Stomach (tissue), 9 donors: ENCODE measurements around the gene MAPKAPK2. TPM values are rescaled to one million over a fixed set of nuclear protein-coding genes. Genes with fewer than 3 reads are reported as not detected.
A peak's percentile ranks its signal among the peaks of the same experiment; 100 is the strongest.

Source experiments
- DNase-seq, 2 donors: peaks; one replicate each; pipeline versions ENCODE4 v3.0.0 to v3.0.0-alpha.2; 2013 to 2019
- H3K27ac ChIP-seq, 5 donors: fragments of 200-600 bp in 4 of 5; sonication (generic) in 4 of 5; one replicate each; pipeline ENCODE4 v1.5.1; 2013 to 2019; ENCODE audit warnings: mild to moderate bottlenecking in 1 of 5, moderate library complexity in 1 of 5
- H3K27me3 ChIP-seq, 3 donors: fragments of 200-600 bp; sonication (generic); one replicate each; pipeline ENCODE4 v1.5.1; 2017 to 2019; ENCODE audit warnings: mixed run types in 1 of 3
- H3K36me3 ChIP-seq, 4 donors: fragments of 200-600 bp; sonication (generic); 1 replicate in 3 of 4; 2 replicates in 1 of 4; pipeline ENCODE4 v1.5.1; 2016 to 2019
- H3K4me1 ChIP-seq, 4 donors: fragments of 200-600 bp; sonication (generic); one replicate each; pipeline ENCODE4 v1.5.1; 2016 to 2019
- H3K4me3 ChIP-seq, 4 donors: fragments of 200-600 bp; sonication (generic) in 3 of 4; one replicate each; pipeline ENCODE4 v1.5.1; 2016 to 2019; ENCODE audit warnings: mild to moderate bottlenecking in 1 of 4
- H3K9me3 ChIP-seq, 4 donors: fragments of 200-600 bp; sonication (generic); one replicate each; pipeline ENCODE4 v1.5.1; 2016 to 2019
- EP300 ChIP-seq: sonication (generic); formaldehyde crosslinking; IDR thresholded peaks from one replicate; pipeline ENCODE4 v1.6.1; 2017; ENCODE audit warnings: antibody characterized with exemption
- POLR2A ChIP-seq, 4 donors: fragments of 450-650 bp; IDR thresholded peaks; one replicate each; pipeline ENCODE4 v1.6.1; 2016; ENCODE audit warnings: antibody characterized with exemption in 4 of 4, control low read depth in 2 of 4, mild to moderate bottlenecking in 1 of 4, moderate library complexity in 1 of 4
- POLR2AphosphoS5 ChIP-seq, 3 donors: sonication (generic); formaldehyde crosslinking; IDR thresholded peaks; one replicate each; pipeline ENCODE4 v1.6.1; 2016; ENCODE audit warnings: antibody characterized with exemption in 3 of 3
- WGBS, 5 donors: extraction: QIAGEN DNeasy Blood & Tissue Kit in 3 of 5; methylation state at CpG; one replicate each; pipeline versions ENCODE4 v1.1.5 to v1.1.7; 2013 to 2018; 5-methylcytosine and 5-hydroxymethylcytosine counted together
- intact Hi-C: fragments of 100-400 bp; cut with DNase I; formaldehyde crosslinking; loops from one replicate; pipeline ENCODE4 v1.15.1; 2023; ENCODE audit warnings: low total_unique reads
- polyA plus RNA-seq, 3 donors: library from polyadenylated mRNA; stranded (reverse); fragments of 200-250 nt; gene quantifications; one replicate each; pipeline ENCODE4 v1.2.3, GENCODE V29; 2013
- total RNA-seq, 5 donors: library from RNA; depleted of rRNA; stranded (reverse); fragments of >200 nt; gene quantifications; one replicate each; pipeline versions ENCODE4 v1.1.0 to v1.2.3, GENCODE V29; 2014 to 2016
- TF ChIP-seq, protein P1 (sequence below), 7 experiments: fragments of 450-650 bp in 4 of 7; fragments of 200-600 bp in 3 of 7; sonication (generic) in 3 of 7; IDR thresholded peaks; one replicate each; pipeline ENCODE4 v1.5.1; 2016 to 2019; ENCODE audit warnings: antibody characterized with exemption in 7 of 7, control low read depth in 2 of 7, mild to moderate bottlenecking in 1 of 7
- donor health status: healthy with polysubstance abuse.
- donor health status: Bipolar disorder and iron deficiency.
- donor health status: healthy.

The MAPKAPK2 gene
- total and polyA plus RNA-seq, 8 donors = 22.6 to 78.0 (median 49.7) TPM

- peaks cover 0 to 16% (median 0%) of the 10 kb centered on the region in 3 donors for H3K27me3 ChIP-seq
- peaks cover 0 to 30% (median 0%) of the 10 kb centered on the region in 4 donors for H3K4me1 ChIP-seq
- peak in 1 of 2 donors; percentile 34 for DNase-seq
- H3K4me3 ChIP-seq = peak within 1 kb of the TSS in 1 of 4 donors; percentile 19
- no peak for TF ChIP-seq EP300
- no peak for TF ChIP-seq POLR2A (IDR thresholded peaks at IDR 0.05)
- no peak for TF ChIP-seq POLR2AphosphoS5 (IDR thresholded peaks at IDR 0.05)
- TF ChIP-seq, protein P1, sequence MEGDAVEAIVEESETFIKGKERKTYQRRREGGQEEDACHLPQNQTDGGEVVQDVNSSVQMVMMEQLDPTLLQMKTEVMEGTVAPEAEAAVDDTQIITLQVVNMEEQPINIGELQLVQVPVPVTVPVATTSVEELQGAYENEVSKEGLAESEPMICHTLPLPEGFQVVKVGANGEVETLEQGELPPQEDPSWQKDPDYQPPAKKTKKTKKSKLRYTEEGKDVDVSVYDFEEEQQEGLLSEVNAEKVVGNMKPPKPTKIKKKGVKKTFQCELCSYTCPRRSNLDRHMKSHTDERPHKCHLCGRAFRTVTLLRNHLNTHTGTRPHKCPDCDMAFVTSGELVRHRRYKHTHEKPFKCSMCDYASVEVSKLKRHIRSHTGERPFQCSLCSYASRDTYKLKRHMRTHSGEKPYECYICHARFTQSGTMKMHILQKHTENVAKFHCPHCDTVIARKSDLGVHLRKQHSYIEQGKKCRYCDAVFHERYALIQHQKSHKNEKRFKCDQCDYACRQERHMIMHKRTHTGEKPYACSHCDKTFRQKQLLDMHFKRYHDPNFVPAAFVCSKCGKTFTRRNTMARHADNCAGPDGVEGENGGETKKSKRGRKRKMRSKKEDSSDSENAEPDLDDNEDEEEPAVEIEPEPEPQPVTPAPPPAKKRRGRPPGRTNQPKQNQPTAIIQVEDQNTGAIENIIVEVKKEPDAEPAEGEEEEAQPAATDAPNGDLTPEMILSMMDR (IDR thresholded peaks at IDR 0.05) = no peak
- no peaks in the 10 kb centered on the region for H3K9me3 ChIP-seq
- no peaks in the 10 kb centered on the region for H3K36me3 ChIP-seq
- H3K27ac ChIP-seq = peak within 1 kb of the TSS in 4 of 5 donors; percentile 29 to 65 (median 40)
- WGBS, 5 donors = 64 to 72% (median 67%) methylated on average over 9 of the region's 9 CpGs
- intact Hi-C loops = no loop called here
These were observed 86.0 kb downstream of the MAPKAPK2 start, which contains the start of gene IL19 for GRCh38 chr1:206770531-206771337. TSS of gene IL19 (plus strand) at chr1:206770773. CDS start at chr1:206836663, 65,890 bp downstream.

- peaks cover 0 to 16% (median 0%) of the 10 kb centered on the region in 3 donors for H3K27me3 ChIP-seq
- H3K4me3 ChIP-seq = peak overlapping the region in 1 of 4 donors; percentile 15
- intact Hi-C loops = no loop called here
- no peaks in the 10 kb centered on the region for H3K36me3 ChIP-seq
- DNase-seq = no peak
- no peak for TF ChIP-seq EP300
- TF ChIP-seq POLR2A (IDR thresholded peaks at IDR 0.05) = no peak
- TF ChIP-seq POLR2AphosphoS5 (IDR thresholded peaks at IDR 0.05) = no peak
- TF ChIP-seq, protein P1 (IDR thresholded peaks at IDR 0.05) = no peak
- no peaks in the 10 kb centered on the region for H3K9me3 ChIP-seq
- peaks cover 0 to 30% (median 0%) of the 10 kb centered on the region in 4 donors for H3K4me1 ChIP-seq
- H3K27ac ChIP-seq = peak overlapping the region in 4 of 5 donors; percentile 21 to 65 (median 40)
- 72 to 78% (median 75%) methylated on average over 4 of the region's 4 CpGs for WGBS, 5 donors
These were observed 86.6 kb downstream of the MAPKAPK2 start for GRCh38 chr1:206771338-206771692.

- peaks cover 0 to 20% (median 0%) of the 10 kb centered on the region in 4 donors for H3K4me1 ChIP-seq
- H3K27ac ChIP-seq = peak within 1 kb of the TSS in 4 of 5 donors; percentile 21 to 65 (median 40)
- intact Hi-C loops = no loop called here
- peaks cover 0 to 16% (median 0%) of the 10 kb centered on the region in 3 donors for H3K27me3 ChIP-seq
- peak within 1 kb of the TSS in 1 of 4 donors; percentile 15 for H3K4me3 ChIP-seq
- H3K9me3 ChIP-seq = no peaks in the 10 kb centered on the region
- no peak for DNase-seq
- H3K36me3 ChIP-seq = no peaks in the 10 kb centered on the region
- 80 to 88% (median 82%) methylated on average over 8 of the region's 8 CpGs for WGBS, 5 donors
- TF ChIP-seq, protein P1 (IDR thresholded peaks at IDR 0.05) = no peak
- no peak for TF ChIP-seq POLR2A (IDR thresholded peaks at IDR 0.05)
- TF ChIP-seq EP300 = no peak
- no peak for TF ChIP-seq POLR2AphosphoS5 (IDR thresholded peaks at IDR 0.05)
These were observed 87.7 kb downstream of the MAPKAPK2 start, which contains the start of gene IL10 for GRCh38 chr1:206772243-206772937. TSS of gene IL10 (minus strand) at chr1:206772494. CDS start at chr1:206772435, 59 bp downstream.

DNA sequence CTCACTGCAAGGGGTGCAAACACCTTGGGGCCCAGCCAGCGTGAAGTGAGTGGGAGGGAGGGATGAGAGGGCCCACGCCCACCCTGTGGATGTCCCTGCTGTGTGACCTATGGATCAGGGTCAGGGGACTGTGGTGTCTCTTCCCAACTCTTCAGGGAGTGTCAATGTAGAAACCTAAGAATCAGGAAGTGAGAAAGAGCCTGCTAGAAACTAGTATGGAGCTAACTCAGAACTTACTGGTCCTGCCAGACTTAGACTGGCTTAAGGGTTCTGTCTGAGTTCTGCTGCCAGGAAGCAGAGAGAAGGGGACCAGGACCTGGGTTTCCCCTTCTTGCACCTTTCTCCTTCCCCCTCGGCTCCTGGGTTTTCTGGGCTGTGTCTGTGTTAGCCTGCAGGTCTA is 89.4 kb downstream of the MAPKAPK2 start:
- Histone ChIP-seq H3K27me3 (peaks cover 0 to 16% (median 0%) of the 10 kb centered on the region in 3 donors), H3K9me3 (no peaks in the 10 kb centered on the region), H3K4me1 (peaks cover 0 to 15% (median 0%) of the 10 kb centered on the region in 4 donors), H3K4me3 (no peak overlapping the region), H3K36me3 (no peaks in the 10 kb centered on the region), H3K27ac (no peak overlapping the region)
- WGBS, 5 donors = 57 to 76% (median 73%) methylated on average over 3 of the region's 3 CpGs
- TF ChIP-seq, protein P1 (IDR thresholded peaks at IDR 0.05) = no peak
- DNase-seq = no peak
- intact Hi-C loops = no loop called here
